Measurements from ENCODE around the gene NOL6.
"Not testable (repeated sequence)": the region's sequence is repeated elsewhere in the genome, so short reads cannot be mapped to it uniquely, and the experiment has no call there.

DNA sequence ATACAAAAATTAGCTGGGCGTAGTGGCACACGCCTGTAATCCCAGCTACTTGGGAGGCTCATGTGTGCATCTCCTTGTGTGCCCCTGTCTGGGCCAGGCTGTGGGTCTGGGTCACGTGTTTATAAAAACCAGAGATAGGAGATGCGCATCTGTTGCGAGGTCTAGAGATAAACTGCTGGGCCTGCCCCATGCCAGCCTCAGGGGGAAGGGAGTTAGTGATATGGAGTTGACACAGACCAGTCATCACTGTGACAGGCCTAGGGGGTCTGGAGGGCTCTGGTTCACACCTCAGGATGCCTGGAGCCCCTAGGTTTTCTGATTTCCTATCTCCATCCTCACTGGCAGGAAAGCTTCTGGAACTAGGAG lies 19.1 kb downstream of the NOL6 start:
- not testable (repeated sequence) for TF ChIP-seq GTF2F1 (IDR thresholded peaks at IDR 0.05; ENCODE audit: low read depth, low read length); ATF3 (IDR thresholded peaks at IDR 0.05); ATF3 (CRISPR knock-in tag; conservative IDR thresholded peaks at IDR 0.05); MBD2 (IDR thresholded peaks at IDR 0.05; ENCODE audit: borderline replicate concordance, low read depth); ZNF121 (CRISPR knock-in tag; conservative IDR thresholded peaks at IDR 0.05); ZNF551 (CRISPR knock-in tag; IDR thresholded peaks at IDR 0.05); CBX5 (IDR thresholded peaks at IDR 0.05; ENCODE audit: borderline replicate concordance, low read depth); USF2 (CRISPR knock-in tag; IDR thresholded peaks at IDR 0.05); EZH2 (IDR thresholded peaks at IDR 0.05; ENCODE audit: borderline replicate concordance, low read depth, low read length); MIER1 (IDR thresholded peaks at IDR 0.05; ENCODE audit: low read depth); MYC (IDR thresholded peaks at IDR 0.05; ENCODE audit: low read depth, low read length); MYC (CRISPR knock-in tag; IDR thresholded peaks at IDR 0.05; ENCODE audit: borderline replicate concordance, low read depth); HDAC1 (IDR thresholded peaks at IDR 0.05)
- TF ChIP-seq, protein P1, sequence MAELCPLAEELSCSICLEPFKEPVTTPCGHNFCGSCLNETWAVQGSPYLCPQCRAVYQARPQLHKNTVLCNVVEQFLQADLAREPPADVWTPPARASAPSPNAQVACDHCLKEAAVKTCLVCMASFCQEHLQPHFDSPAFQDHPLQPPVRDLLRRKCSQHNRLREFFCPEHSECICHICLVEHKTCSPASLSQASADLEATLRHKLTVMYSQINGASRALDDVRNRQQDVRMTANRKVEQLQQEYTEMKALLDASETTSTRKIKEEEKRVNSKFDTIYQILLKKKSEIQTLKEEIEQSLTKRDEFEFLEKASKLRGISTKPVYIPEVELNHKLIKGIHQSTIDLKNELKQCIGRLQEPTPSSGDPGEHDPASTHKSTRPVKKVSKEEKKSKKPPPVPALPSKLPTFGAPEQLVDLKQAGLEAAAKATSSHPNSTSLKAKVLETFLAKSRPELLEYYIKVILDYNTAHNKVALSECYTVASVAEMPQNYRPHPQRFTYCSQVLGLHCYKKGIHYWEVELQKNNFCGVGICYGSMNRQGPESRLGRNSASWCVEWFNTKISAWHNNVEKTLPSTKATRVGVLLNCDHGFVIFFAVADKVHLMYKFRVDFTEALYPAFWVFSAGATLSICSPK (IDR thresholded peaks at IDR 0.05; ENCODE audit: borderline replicate concordance), result not testable (repeated sequence)
